GM19043 (cell line): ENCODE measurements around the gene HOXA5.
A peak's percentile ranks its signal among the peaks of the same experiment; 100 is the strongest.

Experiments
- ATAC-seq: cut with Tn5 transposase; IDR thresholded peaks from one replicate; pipeline ENCODE4 v1.9.1; 2021; ENCODE audit warnings: low read depth; ENCODE audit not compliant: unreplicated experiment

The HOXA5 gene

DNA sequence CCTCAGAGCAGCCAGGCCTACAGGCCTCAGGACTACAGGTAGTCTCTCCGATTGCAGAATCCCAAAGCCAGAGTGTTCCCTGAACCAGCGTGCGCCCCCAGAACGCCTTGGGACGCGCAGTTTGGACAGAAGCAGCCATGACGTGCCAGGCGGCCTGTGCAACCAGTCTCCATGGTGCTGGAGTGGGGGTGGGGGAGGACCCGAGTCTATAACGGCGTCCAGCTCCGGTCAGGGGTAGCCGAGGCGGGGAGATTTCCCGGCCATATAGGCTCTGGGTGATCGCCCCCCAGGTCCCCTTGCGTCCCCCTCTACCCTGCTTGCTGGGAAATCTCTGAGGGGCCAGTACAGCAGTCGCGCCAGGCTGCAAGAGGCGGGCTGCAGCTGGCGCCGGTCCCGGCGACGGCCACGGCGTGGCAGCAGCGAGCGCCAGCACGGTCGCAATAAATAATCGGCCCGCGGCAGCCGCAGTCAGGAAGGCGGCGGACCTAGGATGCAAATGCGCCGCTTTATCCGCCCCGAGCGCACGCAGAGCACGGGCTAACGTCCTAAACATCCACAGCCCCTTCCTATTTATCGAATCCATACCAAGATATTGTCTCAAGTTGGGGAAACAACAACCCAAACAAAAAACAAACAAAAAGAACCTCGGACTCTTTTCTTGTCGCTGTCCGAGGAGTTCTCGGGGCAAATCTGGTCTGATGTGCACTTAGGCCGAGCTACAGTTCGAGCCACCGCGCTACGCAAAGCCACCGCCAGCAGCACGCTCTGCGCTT, 7.3 kb upstream of the HOXA5 start:
- peak; percentile 74 for ATAC-seq

DNA sequence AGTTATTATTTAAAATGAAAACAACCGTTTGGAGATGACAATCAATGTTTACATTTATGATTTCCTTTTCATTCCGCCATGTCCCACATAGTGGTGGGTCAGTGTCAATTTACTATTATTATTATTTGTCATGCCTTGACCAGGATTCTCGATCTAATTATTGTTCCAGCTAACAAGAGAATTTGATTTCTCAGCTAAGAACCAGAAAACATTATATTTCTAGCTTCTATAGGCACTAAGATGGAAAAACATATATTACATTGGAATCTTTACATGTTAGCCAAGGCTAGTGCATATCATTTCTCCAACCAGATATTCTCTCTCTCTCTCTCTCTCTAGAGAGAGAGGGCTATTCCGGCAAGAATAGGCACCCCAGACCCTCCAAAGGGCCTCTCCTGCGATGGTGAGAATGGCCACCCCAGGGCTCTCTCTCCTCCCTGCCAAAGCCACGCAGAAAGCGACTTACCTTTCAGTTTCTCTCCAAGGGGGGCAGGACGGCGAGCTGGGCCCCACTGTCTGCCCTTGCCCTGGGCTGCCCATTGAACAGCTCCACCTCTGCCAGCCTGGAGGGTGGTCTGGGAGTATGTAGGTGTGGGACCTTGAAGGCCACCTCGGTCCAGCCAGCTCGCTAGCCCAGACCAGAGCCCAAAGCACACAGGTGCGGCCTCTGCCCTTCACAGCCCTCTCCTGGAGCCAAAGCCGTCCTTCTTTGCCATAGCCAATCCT, 6.5 kb upstream of the HOXA5 start:
- ATAC-seq = no peak

DNA sequence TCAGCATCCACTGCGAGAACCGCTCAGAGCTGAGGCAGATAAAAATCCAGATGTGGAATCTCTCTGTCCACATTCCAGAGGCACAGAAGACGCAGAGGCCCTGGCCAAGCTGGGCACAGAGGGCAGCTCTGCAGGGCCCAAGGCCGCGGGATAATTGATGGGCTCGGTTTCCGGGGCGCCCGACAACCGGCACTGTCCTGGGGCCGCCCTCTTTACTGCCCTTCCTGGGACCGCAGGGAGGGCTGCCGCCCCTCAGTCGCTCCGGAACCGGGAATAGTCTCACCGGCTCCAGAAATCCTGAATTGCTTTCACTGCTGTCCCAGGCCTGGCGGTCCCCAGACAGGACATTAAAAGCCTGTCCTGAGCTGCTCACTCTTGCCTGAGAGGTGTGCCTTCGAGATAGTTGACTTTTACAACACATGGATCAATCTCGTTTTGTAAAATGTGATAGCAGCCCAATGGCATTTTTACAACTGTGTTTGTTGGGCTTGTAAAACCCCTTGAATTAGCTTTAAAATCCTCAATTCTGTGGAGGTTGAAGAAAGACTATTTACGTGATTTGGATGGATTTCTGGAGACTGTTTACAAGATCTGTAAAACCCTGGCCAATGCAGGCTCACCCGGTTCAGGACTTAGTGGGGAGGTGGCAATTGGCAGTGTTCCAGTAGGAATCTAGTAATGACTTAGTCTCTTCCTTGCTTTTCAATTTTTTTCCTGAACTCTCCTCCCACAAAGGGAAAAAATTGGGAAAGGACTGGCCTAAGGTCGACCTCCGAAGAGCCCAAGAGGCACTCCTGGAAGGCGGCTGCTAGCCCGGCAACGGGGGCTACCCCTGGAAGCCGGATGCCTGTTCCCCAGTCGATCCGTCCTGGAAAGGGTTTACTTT, 5.5 kb upstream of the HOXA5 start:
- no peak for ATAC-seq

DNA sequence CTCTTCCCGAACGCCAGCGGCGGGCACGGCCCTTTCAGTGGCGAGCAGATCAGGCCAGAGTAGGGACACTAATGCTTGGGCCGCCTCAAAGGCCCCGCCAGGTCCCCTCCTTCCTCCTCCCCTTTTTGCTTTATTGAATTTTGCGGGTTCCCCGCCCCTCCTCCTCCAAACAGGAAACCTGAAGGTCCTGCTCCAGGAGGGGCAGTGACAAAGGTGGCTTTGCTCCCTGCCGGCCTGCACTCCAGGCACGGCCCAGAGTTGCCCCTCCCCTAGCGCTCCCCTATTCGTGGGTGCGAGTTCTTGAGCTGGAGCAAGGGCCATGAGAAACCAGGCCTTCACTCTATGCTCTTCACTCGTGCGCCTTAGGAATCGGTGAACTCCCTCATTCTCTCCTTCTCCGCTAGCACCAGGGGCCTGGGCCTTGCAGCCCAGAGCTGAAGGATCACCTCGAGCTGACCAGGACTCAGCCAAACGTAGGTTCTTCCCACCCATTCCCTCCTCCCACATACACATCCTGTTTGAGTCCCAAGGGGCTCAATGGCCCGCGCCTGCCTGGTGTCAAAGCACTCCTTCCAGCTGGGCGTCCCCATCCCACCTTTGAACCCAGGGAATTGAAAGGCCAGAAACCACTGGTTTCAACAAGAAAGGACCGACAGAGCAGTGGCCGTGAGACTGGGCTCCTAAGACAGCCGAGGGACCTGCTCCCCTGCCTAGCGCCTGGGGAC, 4.7 kb upstream of the HOXA5 start:
- no peak for ATAC-seq

DNA sequence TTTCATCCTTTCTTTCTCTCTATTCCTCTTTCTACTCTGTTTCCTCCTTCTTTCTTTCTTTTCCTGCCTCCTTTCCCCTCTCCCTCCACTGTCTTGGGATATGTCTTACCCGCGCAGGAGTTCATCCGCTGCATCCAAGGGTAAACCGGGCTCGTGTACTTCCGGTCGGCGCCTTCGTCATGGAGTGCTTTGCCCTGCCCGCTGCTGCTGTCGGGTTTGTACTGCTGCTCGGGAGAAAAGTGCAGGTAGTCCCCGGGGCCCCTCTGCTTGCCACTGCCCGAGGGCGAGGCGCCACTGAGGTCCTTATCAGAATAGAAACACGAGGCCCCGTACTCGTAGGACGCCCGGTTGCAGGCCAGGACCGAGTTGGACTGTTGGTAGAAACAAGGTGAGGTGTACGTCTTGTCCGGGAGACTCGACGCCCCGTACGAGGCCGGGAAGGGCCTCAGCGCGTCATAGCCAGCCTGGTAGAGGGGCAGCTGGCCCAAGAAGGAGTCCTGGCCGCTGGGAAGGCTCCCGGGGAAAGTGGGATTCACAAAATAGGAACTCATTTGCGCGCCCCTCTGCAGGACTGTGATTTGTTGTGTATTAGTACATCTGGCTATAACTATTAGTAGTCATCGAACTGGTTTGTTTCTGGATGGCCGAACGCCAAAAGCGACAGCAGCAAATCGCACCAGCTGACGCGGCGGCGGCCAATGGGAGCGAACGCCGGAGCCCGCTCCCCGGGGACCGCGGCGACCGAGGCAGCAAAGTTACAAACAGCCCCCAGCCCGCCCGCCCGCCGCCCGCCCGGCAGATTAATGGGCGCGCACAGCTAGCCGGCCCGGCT, 3.9 kb upstream of the HOXA5 start, which contains the start of gene HOXA6:
Gene HOXA6 (minus strand): TSS at position 576 of the 832 bp plus-strand sequence. CDS start 25 bp downstream, at position 551.
- ATAC-seq = no peak

DNA sequence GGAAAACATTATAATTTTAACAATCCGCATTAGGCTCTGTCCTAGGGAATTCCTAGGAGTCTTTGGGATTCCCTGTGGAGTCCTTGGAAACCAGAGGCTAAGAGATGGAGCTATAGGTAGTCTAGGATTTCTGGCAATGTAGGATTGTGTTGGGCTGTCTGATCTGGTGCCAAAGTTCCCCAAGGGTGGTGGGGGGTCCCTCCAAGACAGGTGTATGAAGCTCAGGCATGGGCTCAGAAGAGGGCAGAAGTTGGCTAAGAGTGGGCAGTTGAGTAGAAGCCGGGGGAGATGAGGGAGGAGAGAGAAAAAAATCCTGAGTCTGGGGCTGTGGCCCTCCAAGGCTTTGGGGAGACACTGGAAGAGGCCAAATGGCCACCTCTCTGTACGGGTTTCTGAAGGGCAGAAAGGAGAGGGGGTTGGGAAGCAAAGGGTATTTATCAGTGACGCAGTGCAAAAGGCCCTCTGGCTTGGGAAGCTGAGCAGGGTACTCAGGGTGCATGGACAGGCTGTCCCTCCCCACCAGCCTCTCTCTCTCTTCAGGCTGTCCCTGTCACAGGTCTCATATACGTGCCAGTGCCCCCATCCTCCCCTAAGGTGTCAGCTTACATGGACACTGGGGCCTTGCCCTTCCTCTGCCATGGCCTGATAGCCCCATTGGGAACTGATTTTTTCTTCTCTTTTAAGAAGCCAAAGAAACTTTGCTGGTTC, 3.2 kb upstream of the HOXA5 start:
- ATAC-seq = no peak

DNA sequence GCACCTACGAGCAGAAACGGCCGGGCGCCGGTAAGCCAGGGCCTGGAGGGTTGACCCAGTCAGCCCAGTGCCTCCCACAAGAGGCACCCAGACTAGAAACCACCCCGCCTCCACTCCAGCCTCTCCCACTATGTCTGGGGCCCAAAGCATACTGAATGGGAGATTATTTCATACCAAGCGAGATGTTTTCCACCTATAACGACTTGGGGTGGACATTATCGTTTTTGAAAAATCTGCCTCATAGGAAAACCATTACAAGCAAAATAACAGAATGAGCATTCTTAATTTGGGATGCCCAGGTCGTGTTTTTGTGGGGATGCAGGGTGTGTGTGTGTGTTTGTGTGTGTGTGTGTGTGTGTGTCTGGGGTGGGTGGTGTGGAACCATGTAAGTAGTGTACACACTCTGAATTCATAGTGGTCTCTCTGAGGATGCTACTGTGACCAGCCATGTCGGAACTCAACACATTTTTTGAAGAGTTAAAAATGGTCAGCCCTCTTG, 2.5 kb upstream of the HOXA5 start:
- no peak for ATAC-seq

DNA sequence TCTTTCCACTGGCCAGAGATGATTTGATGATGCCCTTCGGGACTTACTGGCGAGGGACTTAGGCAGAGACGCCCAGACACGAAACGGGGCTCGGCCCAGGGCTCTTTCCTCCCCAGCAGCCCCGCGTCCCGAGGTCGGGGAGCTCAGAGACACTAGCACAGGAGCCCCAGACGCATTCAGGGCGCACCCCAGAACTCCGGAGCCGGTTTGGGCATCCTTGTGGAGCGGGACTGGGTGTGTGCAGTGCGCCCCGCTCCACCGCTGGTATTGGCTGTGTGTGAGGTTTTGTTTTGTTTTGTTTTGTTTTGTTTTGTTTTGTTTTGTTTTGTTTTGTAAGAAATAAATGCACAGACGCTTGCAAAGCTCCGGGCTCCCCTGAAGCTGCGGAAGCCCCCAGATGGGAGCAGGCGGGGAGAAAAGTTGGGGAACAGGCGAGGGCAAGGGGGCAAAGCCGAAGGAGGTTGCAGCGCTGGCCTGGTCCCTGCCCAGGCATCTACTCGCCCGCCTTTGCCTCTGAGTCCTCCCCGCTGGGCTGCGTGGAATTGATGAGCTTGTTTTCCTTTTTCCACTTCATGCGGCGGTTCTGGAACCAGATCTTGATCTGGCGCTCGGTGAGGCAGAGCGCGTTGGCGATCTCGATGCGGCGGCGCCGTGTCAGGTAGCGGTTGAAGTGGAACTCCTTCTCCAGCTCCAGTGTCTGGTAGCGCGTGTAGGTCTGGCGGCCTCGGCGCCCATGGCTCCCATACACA, 1.9 kb upstream of the HOXA5 start:
- ATAC-seq = no peak

DNA sequence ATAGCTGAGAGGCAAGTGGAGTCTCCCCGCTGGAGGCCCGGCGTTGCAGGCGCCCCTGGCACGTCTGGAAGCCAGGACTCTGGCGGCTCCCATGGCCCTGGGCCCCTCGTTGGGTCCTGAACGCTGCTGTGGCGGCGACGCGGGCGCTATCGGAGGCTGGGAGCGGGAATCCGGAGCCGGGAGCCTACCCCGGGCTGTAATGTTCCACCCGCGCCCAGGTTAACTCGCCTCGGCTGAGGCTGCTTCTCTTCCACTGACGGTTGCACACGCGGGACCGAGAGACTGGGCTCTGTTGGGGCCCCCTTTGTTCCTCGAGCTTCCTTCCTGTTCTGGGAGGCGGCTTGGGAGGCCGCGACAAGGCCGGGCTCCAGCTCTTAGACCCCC, 1.3 kb upstream of the HOXA5 start:
- no peak for ATAC-seq

DNA sequence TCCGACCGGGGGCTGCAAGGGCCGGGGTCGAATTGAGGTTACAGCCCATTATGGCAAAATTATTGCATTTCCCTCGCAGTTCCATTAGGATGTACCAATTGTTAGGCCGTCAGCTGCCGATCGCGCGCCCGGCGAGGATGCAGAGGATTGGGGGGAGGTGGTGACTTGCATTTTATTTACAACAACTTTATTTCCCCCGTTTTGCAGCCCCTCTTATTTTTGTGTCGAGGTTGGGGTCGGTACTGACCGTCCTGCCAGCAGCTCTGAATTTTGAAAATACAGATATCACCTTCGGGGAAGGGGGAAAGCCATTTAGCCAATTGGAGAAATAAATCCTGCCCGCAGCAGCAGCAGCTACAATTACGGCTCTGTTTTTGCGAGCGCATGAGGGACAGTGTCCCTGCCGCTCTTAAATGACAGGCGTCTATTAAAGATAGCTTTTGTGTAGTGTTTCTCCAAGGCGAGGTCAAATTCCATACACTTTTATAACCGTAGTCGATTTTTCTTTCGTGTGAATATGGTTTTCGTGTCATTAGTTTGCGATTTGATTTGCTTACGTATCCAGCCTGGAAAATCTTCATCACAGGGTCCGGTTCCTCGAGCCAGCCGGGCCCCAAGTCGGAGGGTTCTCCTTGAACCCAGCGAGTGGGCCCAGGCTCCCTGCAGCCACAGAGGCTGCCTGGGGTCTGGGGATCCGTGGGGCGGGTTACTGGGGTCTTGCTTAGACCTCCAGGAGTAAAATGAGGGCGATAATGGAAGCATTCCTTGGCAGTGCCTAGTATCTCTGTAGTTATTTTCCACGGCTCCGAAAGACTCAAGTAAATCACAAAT, 684 bp upstream of the HOXA5 start:
- ATAC-seq = no peak

DNA sequence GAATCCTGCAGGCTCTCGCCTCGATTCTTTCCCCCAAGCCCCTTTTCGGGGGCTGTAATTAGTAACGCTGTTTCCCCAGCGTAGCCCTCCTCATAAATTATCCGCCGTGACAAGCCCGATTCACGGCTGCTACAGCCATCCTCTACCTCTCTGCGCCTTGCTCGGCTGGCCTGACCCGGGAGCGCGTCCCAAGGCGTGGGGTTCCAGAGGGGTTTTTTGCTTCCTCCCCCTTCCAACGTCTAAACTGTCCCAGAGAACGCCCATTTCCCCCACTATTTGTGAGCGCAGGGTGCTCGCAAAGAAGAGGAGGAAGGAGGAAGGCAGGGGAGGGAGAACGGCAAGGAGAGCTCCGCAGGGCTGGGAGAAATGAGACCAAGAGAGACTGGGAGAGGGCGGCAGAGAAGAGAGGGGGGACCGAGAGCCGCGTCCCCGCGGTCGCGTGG, 880 bp downstream of the HOXA5 start:
- no peak for ATAC-seq

DNA sequence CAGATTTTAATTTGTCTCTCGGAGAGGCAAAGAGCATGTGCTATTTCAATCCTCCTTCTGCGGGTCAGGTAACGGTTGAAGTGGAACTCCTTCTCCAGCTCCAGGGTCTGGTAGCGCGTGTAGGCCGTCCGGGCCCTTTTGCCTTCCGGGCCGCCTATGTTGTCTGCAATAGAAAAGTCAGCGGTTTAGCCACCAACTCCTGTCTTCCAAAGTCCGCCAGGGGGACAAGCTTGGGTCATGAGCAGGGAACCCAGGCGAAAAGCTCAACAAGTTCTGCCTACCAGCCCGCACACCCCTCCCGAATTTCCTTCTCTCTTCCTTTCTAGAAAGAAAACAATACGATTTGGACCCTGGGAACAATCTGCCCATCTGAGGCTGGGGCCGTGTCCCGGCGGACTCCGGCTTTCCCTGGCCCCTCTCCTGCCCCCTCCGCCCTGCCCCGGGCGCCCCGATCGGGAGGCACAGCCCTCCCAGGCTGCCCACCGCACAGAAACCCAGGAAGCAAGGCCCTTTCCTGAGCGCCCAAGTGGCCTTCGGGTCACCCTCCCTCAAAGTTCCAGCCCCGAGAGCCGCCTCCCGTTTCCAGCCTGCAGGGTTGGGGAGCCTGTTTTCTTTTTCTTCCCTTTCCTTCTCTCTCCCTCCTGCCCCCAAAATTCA, 1.4 kb downstream of the HOXA5 start:
- no peak for ATAC-seq

DNA sequence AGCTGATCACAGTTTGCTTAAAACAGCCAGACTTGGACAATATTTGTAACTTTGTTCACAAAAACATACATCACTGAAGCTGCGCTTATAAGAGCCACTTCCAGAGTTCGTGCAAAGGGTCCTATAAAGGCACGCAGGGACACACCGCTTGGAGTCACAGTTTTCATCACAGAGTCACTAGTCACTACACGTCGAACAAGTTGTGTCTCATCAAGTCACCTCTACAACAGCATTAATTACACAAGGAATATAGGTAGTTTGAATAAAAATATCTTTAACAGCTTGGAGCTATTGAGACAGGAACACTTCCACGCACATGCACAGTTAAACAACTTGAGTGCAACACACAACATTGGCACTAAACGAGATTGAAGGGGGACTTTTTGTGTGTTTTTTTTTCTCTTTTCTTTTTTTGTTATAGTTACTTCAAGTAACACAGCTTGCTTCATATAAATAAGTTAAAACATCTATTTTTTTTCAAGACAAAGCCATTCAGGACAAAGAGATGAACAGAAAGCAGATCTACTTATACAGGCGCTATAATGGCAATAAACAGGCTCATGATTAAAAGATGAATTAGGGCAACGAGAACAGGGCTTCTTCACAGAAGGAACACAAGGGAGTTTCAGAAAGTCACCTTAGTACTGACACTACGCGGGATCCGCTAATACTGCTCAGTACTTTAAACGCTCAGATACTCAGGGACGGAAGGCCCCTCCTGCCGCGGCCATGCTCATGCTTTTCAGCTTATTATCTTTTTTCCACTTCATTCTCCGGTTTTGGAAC, 2.2 kb downstream of the HOXA5 start:
- ATAC-seq = no peak

DNA sequence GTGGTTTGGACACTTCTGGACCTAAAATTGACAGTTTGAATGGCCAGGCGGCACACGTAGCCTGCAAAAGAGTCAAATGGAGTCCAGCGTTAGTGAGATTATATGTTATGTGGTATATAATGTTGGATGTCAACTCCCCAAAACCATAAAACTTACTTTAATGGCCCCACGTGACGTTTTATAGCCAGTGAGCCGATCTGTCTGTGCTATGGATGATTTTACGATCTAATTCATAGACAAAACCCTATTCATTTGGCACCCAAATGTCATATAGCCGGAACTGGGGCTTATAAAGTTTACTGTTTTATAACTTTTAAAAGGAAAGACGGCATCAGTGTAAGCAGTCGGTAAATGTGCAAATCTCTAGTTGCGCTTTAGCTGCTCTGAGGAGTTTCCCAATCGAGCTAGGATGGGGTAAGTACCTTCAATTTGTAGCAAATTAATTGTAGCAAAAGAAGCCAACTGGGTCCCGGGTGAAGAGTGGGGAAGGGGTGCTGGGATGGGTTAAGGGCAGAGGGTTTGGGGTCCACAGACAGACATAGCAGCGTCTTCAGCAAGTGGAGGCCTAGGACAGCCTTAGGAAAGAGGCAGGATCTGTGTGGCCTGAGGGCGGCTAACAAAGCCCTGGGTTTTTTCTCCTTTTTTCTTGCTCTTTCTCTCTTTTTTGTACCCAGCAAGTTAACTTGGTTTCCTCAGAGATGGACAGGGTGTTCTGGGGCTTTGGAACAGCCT, 3.2 kb downstream of the HOXA5 start:
- ATAC-seq = no peak
